ENCODE results near the gene TDRD3.

TDRD3 gene

GRCh38 chr13:60482012-60482411 lies 85.0 kb downstream of the TDRD3 start:
- no peak overlapping the region for H3K4me3 Mint-ChIP-seq
- H3K9me3 Mint-ChIP-seq = peaks cover 35% of the 10 kb centered on the region
- peaks cover 78% of the 10 kb centered on the region for H3K36me3 Mint-ChIP-seq (ENCODE audit: low read depth)
- no peak overlapping the region for H3K27ac Mint-ChIP-seq
- no peak for TF ChIP-seq CTCF (IDR thresholded peaks at IDR 0.05; ENCODE audit: unreplicated experiment in 3 of 3)
- H3K4me1 Mint-ChIP-seq = no peaks in the 10 kb centered on the region
- H3K27me3 Mint-ChIP-seq (ENCODE audit: low read depth) = no peaks in the 10 kb centered on the region

- no peaks in the 10 kb centered on the region for H3K4me1 Mint-ChIP-seq
- no peak overlapping the region for H3K4me3 Mint-ChIP-seq
- peaks cover 72% of the 10 kb centered on the region for H3K36me3 Mint-ChIP-seq (ENCODE audit: low read depth)
- H3K9me3 Mint-ChIP-seq = peaks cover 23% of the 10 kb centered on the region
- no peak for TF ChIP-seq CTCF (IDR thresholded peaks at IDR 0.05; ENCODE audit: unreplicated experiment in 3 of 3)
- H3K27me3 Mint-ChIP-seq (ENCODE audit: low read depth) = no peaks in the 10 kb centered on the region
- H3K27ac Mint-ChIP-seq = no peak overlapping the region
Measured at GRCh38 chr13:60484865-60485264, 87.8 kb downstream of the TDRD3 start.

GRCh38 chr13:60491531-60491930 lies 94.5 kb downstream of the TDRD3 start:
- Mint-ChIP-seq H3K9me3 (peaks cover 13% of the 10 kb centered on the region), H3K27me3 (ENCODE audit: low read depth) (no peaks in the 10 kb centered on the region), H3K4me1 (no peaks in the 10 kb centered on the region), H3K4me3 (no peak overlapping the region), H3K27ac (no peak overlapping the region), H3K36me3 (ENCODE audit: low read depth) (peaks cover 71% of the 10 kb centered on the region)
- no peak for TF ChIP-seq CTCF (IDR thresholded peaks at IDR 0.05; ENCODE audit: unreplicated experiment in 3 of 3)

GRCh38 chr13:60492187-60492586 lies 95.2 kb downstream of the TDRD3 start:
- Mint-ChIP-seq H3K4me3 (no peak overlapping the region), H3K36me3 (ENCODE audit: low read depth) (peaks cover 73% of the 10 kb centered on the region), H3K27me3 (ENCODE audit: low read depth) (no peaks in the 10 kb centered on the region), H3K4me1 (no peaks in the 10 kb centered on the region), H3K9me3 (peaks cover 19% of the 10 kb centered on the region), H3K27ac (no peak overlapping the region)
- no peak for TF ChIP-seq CTCF (IDR thresholded peaks at IDR 0.05; ENCODE audit: unreplicated experiment in 3 of 3)

GRCh38 chr13:60494296-60494695 lies 97.3 kb downstream of the TDRD3 start:
- Mint-ChIP-seq H3K4me3 (no peak overlapping the region), H3K4me1 (no peaks in the 10 kb centered on the region), H3K9me3 (peaks cover 24% of the 10 kb centered on the region), H3K36me3 (ENCODE audit: low read depth) (peaks cover 77% of the 10 kb centered on the region), H3K27me3 (ENCODE audit: low read depth) (no peaks in the 10 kb centered on the region), H3K27ac (no peak overlapping the region)
- no peak for TF ChIP-seq CTCF (IDR thresholded peaks at IDR 0.05; ENCODE audit: unreplicated experiment in 3 of 3)

- H3K36me3 Mint-ChIP-seq (ENCODE audit: low read depth) = peaks cover 97% of the 10 kb centered on the region
- H3K9me3 Mint-ChIP-seq = peaks cover 58% of the 10 kb centered on the region
- H3K27ac Mint-ChIP-seq = no peak overlapping the region
- H3K27me3 Mint-ChIP-seq (ENCODE audit: low read depth) = no peaks in the 10 kb centered on the region
- no peaks in the 10 kb centered on the region for H3K4me1 Mint-ChIP-seq
- TF ChIP-seq CTCF (IDR thresholded peaks at IDR 0.05; ENCODE audit: unreplicated experiment in 3 of 3) = no peak
- H3K4me3 Mint-ChIP-seq = no peak overlapping the region
Measured at GRCh38 chr13:60501236-60501635, 104.2 kb downstream of the TDRD3 start.
